ENCODE results near the gene CPTP.

CPTP gene

GRCh38 chr1:1357871-1358432 lies 33.4 kb downstream of the CPTP start:
- H3K4me3 ChIP-seq (ENCODE audit: low read depth, low read length), result no peak overlapping the region
- TF ChIP-seq CTCF (IDR thresholded peaks at IDR 0.05; ENCODE audit: low read depth, low read length, missing control alignments), result no peak
- no peak for DNase-seq (ENCODE audit: low read depth)

- no peak for TF ChIP-seq CTCF (IDR thresholded peaks at IDR 0.05; ENCODE audit: low read depth, low read length, missing control alignments)
- H3K4me3 ChIP-seq (ENCODE audit: low read depth, low read length), result no peak within 1 kb of the TSS
- no peak for DNase-seq (ENCODE audit: low read depth)
Observed at GRCh38 chr1:1358433-1359271, 34.0 kb downstream of the CPTP start, which contains the start of gene MXRA8. Gene MXRA8 (minus strand): TSS chr1:1358555. CDS start chr1:1358504, 51 bp downstream.

- H3K4me3 ChIP-seq (ENCODE audit: low read depth, low read length), result no peak overlapping the region
Observed at GRCh38 chr1:1359308-1359663, 34.7 kb downstream of the CPTP start.

GRCh38 chr1:1359664-1360468 lies 35.3 kb downstream of the CPTP start:
- H3K4me3 ChIP-seq (ENCODE audit: low read depth, low read length), result no peak overlapping the region
- no peak for TF ChIP-seq CTCF (IDR thresholded peaks at IDR 0.05; ENCODE audit: low read depth, low read length, missing control alignments)
- no peak for DNase-seq (ENCODE audit: low read depth)

More at GRCh38 chr1:1359308-1359663, 34.7 kb downstream of the CPTP start:
- no peak for TF ChIP-seq CTCF (IDR thresholded peaks at IDR 0.05; ENCODE audit: low read depth, low read length, missing control alignments)
- no peak for DNase-seq (ENCODE audit: low read depth)

- TF ChIP-seq CTCF (IDR thresholded peaks at IDR 0.05; ENCODE audit: low read depth, low read length, missing control alignments), result no peak
- DNase-seq (ENCODE audit: low read depth), result no peak
- no peak overlapping the region for H3K4me3 ChIP-seq (ENCODE audit: low read depth, low read length)
Observed at GRCh38 chr1:1360506-1361169, 36.0 kb downstream of the CPTP start.

GRCh38 chr1:1361233-1361981 lies 36.8 kb downstream of the CPTP start:
- DNase-seq (ENCODE audit: low read depth), result no peak
- H3K4me3 ChIP-seq (ENCODE audit: low read depth, low read length), result no peak overlapping the region
- no peak for TF ChIP-seq CTCF (IDR thresholded peaks at IDR 0.05; ENCODE audit: low read depth, low read length, missing control alignments)
